ENCODE measurements around the gene SLC38A2.

SLC38A2 gene

DNA sequence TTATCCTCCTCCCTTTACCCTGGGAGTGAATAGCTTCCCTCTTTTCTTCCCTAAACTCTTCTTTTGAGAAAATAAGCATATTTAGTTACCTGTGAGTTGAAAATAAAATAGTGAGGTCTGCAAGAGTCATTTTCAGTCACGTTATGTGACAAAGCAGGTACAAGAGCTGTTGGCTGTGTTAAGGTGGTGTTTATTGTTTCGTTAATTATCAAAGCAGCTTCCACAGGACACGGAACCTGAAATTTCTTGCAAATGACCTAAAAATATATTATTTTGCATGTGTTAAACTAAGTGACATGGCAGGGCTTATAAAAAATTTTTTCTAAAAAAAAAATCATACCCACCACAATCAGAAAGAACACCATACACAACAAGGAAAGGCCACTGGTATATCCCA is 8.3 kb downstream of the SLC38A2 start:
- in situ Hi-C loops (cut with MboI; ENCODE audit: low sequenced_read_pairs) = no loop called here

- in situ Hi-C loops (cut with MboI; ENCODE audit: low sequenced_read_pairs) = no loop called here
Measured at GRCh38 chr12:46363582-46364299, 8.8 kb downstream of the SLC38A2 start.

- in situ Hi-C loops (cut with MboI; ENCODE audit: low sequenced_read_pairs) = no loop called here
Measured at GRCh38 chr12:46362895-46363581, 9.5 kb downstream of the SLC38A2 start.

DNA sequence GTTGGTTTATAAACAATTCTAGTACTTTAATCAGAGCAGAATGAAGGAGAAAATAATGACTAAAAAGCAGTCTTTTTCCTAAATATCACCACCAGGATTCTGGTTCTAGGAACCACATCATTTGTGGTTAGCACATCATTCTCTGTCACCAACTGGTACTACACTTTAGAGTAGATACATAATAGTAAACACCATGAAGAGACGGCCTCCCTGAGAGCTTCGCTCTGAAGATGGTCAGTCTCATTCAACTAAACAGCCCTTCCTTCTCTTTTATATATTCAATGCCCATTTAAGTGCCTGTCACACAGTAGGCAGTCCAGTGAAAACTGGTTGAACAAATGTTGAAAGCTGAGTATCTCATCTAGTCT is 10.9 kb downstream of the SLC38A2 start:
- in situ Hi-C loops (cut with MboI; ENCODE audit: low sequenced_read_pairs) = no loop called here

- in situ Hi-C loops (cut with MboI; ENCODE audit: low sequenced_read_pairs) = no loop called here
Measured at GRCh38 chr12:46360908-46361666, 11.5 kb downstream of the SLC38A2 start.

- in situ Hi-C loops (cut with MboI; ENCODE audit: low sequenced_read_pairs) = no loop called here
Measured at GRCh38 chr12:46360370-46360769, 12.2 kb downstream of the SLC38A2 start.

- in situ Hi-C loops (cut with MboI; ENCODE audit: low sequenced_read_pairs) = no loop called here
Measured at GRCh38 chr12:46359667-46360280, 12.8 kb downstream of the SLC38A2 start.

- in situ Hi-C loops (cut with MboI; ENCODE audit: low sequenced_read_pairs) = no loop called here
Measured at GRCh38 chr12:46358791-46359666, 13.5 kb downstream of the SLC38A2 start.

- in situ Hi-C loops (cut with MboI; ENCODE audit: low sequenced_read_pairs) = no loop called here
Measured at GRCh38 chr12:46358325-46358700, 14.3 kb downstream of the SLC38A2 start.

GRCh38 chr12:46357438-46358324 is 14.9 kb downstream of the SLC38A2 start:
- in situ Hi-C loops (cut with MboI; ENCODE audit: low sequenced_read_pairs) = no loop called here

- in situ Hi-C loops (cut with MboI; ENCODE audit: low sequenced_read_pairs) = no loop called here
Measured at GRCh38 chr12:46356655-46357437, 15.7 kb downstream of the SLC38A2 start.

DNA sequence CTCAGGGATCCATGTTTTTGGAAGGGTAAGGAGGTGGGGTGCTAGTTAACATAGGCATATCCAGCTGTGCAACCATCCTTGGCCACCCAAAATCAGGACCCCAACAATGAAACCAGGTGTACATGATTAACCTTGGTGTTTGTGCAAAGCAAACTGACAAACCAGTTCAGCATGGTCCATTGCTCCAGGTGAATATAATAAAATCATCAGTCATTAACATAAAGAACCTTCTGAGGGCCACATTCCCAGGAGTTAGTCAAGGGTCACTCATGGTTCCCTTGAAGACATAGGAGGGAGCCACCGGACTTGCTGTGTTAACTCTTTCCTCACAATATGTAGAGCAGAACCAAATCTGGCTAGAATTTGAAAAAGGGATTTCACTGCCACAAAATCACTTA is 17.8 kb downstream of the SLC38A2 start:
- in situ Hi-C loops (cut with MboI; ENCODE audit: low sequenced_read_pairs) = no loop called here

GRCh38 chr12:46354111-46354801 is 18.3 kb downstream of the SLC38A2 start:
- in situ Hi-C loops (cut with MboI; ENCODE audit: low sequenced_read_pairs) = no loop called here

DNA sequence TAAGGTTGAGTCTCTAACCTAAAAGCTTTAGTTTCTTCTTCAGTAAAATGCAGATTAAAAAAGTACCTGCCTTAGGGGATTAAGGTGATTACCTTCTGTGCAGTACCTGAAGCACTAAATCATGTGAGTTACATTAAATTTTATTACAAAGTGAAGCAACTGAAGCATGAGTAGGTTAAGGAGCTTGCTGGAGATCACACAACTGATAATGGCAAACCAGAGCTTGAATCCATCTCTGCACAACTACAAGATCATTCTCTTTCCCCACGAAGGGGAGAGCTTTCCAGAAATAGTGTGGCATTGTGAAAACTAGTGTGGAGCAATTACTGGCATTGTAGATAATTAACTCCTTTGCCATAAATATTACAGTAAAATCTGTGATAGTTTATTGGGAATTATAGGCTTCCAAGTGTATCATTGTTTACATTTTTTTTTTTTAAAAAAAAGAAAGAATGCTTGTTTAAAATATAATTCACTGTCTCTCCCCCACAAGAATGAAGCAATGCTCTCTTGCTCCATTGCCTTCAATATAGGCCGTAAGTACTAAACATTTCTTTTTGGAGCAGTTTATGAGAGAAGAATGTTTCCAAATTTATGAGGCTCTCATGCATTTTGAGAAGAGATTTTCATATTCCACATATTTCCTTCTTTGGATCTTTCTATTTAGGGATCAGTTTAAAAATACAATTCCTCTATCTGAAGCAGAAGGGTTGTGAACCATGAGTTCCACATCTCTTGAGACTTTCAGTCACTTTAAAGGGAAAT is 20.5 kb downstream of the SLC38A2 start:
- in situ Hi-C loops (cut with MboI; ENCODE audit: low sequenced_read_pairs) = no loop called here

- in situ Hi-C loops (cut with MboI; ENCODE audit: low sequenced_read_pairs) = no loop called here
Measured at GRCh38 chr12:46351138-46351537, 21.4 kb downstream of the SLC38A2 start.

GRCh38 chr12:46349253-46349652 is 23.3 kb downstream of the SLC38A2 start:
- in situ Hi-C loops (cut with MboI; ENCODE audit: low sequenced_read_pairs) = loop anchor here (25.0 kb wide), 1 partner anchor 663 kb away; no protein-coding TSS in a partner anchor

DNA sequence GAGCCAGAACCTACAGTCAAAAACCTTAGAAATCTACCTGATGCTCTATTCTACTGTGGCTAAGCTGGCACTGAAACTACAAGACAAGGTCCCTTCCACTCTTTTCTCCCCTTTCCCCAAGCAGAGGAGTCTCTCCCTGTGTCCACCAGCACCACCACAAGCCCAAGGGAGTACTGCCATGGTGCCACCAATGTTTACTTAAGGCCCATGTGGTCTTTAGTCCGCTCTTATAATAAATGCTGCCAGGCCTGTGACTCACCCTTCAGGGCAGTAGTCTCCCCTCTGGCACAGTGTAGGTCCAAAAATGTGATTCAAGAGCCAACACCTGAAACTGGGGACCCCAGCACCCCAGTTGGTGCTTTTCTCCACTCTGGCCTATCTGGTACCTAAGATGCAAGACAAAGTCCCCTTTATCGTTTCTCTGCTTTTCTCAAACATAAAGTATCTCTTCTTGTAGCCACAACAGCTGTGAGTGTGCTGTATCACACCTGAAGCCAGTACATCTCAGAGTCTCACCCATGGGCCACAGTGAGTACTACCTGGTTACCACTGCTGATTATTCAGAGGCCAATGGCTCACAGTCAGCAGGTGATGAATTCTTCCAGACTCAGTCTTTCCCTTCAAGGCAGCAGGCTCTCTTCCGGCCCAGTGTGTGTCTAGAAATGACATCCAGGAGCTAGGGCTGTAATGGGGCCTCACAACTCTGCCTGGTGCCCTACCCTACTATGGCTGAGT is 29.3 kb downstream of the SLC38A2 start:
- in situ Hi-C loops (cut with MboI; ENCODE audit: low sequenced_read_pairs) = loop anchor here (25.0 kb wide), 1 partner anchor 669 kb away; no protein-coding TSS in a partner anchor

Data from HL-60/S4 treated with phorbol 12-myristate 13-acetate at 8.2 ng/mL for 4 days and 3 days (cell line).